ENCODE measurements around the gene EDDM3A. TPM values are rescaled to one million over a fixed set of nuclear protein-coding genes. Genes with fewer than 3 reads are reported as not detected.

Gene EDDM3A
- total and polyA plus RNA-seq, 10 of the 15 experiments (the other 5 are each of a cell fraction or from before 2014, with no cell fraction given): not detected

GRCh38 chr14:20775043-20775442, 29.4 kb downstream of the EDDM3A start (continued):
- TF ChIP-seq PRDM15 (CRISPR knock-in tag; IDR thresholded peaks at IDR 0.05) (no peak), BMI1 (IDR thresholded peaks at IDR 0.05; ENCODE audit: borderline replicate concordance) (no peak), HDAC2 (IDR thresholded peaks at IDR 0.05) (no peak), EED (IDR thresholded peaks at IDR 0.05; ENCODE audit: low read depth) (no peak), SP1 (IDR thresholded peaks at IDR 0.05; ENCODE audit: low read depth, low read length) (no peak), ZNF24 (IDR thresholded peaks at IDR 0.05) (no peak), ZNF217 (IDR thresholded peaks at IDR 0.05) (no peak), NFXL1 (IDR thresholded peaks at IDR 0.05; ENCODE audit: borderline replicate concordance) (no peak)
- TF ChIP-seq, protein P1, sequence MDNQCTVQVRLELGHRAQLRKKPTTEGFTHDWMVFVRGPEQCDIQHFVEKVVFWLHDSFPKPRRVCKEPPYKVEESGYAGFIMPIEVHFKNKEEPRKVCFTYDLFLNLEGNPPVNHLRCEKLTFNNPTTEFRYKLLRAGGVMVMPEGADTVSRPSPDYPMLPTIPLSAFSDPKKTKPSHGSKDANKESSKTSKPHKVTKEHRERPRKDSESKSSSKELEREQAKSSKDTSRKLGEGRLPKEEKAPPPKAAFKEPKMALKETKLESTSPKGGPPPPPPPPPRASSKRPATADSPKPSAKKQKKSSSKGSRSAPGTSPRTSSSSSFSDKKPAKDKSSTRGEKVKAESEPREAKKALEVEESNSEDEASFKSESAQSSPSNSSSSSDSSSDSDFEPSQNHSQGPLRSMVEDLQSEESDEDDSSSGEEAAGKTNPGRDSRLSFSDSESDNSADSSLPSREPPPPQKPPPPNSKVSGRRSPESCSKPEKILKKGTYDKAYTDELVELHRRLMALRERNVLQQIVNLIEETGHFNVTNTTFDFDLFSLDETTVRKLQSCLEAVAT (IDR thresholded peaks at IDR 0.05): no peak

Data from GM12878 (cell line).